ENCODE results near the gene RASSF9.

Gene RASSF9

DNA sequence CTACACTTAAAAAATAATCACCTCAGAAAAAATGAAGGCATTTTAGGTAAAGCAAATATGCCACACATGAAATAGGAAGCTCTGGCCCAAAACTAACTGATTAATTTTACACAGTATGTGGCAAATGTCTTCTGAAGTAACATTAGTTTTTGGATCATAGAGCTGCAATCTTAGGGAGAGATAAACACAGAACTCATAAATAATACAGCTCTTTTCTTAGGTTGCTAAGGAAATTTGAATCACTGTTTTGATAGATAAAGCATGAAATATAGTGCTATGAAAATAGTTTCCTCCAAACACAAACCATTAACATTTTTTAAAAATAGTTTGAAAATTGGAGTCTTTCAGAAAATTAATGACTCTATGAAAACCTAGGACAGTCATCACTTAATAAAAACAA is 15.0 kb downstream of the RASSF9 start:
- DNase-seq = no peak

DNA sequence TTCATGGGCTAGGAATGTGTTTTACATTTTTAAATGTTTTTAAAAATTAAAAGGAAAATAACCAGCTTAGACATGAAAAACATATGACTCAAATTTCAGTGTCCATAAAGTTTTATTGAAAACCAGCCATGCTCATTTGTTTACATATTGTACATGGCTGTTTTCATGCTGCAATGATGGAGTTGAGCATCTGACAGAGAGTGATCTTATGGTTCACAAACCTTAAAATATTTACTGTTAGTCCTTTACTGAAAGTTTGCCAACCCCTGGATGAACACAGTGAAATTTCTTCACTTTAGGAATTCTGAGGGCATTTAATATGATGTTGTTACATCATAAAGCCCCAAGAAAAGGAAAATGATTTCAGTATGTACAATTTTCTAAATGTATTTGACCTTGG is 16.1 kb downstream of the RASSF9 start:
- no peak for DNase-seq

DNA sequence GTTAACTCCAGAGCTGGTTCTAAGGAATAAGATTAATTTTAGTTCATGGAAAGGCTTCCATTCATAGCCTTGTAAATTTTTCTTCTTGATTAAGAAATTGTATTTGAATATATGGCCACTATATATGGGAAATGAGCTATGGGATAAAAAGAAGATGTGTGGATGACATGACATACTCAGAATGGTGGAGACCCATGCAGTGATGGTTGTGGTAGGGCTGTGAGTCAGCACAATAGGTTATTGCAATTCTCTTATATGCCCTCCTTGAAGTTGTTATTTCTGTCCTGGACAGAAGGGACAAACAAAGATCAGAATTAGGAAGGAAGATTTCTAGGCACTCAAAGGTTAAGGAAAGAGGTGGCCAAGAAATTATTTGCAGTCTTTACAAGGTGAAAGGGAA is 21.5 kb downstream of the RASSF9 start:
- no peak for DNase-seq

DNA sequence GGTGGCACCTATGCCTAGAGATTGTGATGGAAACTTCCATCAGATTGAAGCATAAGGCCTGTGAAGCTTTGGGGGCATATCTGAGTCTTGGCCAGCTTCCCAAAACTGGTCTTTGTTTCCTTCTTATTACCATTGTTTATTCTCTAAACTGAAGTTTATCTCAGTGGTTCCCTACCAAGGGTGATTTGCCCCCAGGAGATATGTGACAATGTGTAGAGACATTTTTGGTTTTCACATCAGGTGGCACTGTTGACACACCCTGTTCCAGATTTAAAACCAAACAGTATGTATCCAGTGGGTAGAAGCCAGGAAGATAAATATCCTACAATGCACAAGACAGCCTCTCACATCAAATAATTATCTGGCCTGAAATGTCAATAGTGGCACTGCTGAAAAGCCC is 22.1 kb downstream of the RASSF9 start:
- no peak for DNase-seq

DNA sequence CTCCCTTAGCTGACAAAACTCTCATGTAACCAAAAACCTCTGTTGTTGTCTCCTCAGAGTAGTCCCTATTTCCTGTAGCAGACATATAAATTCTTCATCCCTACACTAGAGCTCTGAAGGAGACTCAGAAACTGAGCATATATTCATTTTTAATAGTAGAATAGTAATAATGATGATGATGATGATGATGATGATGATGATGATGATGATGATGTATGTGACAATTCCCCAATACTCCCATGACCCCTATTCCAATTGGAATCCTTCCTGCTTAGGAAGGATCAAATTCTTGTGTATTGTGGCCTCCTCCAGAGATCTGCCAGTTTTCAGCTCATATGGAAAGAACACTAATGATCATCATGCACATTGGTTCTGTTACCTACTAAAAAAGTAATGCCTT is 26.7 kb downstream of the RASSF9 start:
- no peak for DNase-seq

DNA sequence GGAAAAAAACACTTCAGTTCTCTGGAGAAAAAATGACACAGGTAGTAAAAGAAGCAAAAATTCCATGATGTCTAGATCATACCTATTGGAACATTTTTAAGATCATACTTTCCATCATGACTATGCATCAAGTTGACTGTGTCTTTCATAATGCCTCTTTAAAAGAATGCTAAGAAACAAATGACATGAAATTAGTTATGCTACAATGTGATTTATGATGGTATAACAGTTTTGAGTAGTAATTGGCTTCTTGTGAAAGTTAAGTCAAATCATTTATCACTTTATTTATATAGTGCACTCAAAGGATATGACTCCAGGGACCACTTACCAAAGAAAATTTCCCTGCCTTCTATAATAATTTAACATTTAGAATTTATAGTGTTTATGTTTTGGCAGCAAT is 28.5 kb downstream of the RASSF9 start:
- no peak for DNase-seq

DNA sequence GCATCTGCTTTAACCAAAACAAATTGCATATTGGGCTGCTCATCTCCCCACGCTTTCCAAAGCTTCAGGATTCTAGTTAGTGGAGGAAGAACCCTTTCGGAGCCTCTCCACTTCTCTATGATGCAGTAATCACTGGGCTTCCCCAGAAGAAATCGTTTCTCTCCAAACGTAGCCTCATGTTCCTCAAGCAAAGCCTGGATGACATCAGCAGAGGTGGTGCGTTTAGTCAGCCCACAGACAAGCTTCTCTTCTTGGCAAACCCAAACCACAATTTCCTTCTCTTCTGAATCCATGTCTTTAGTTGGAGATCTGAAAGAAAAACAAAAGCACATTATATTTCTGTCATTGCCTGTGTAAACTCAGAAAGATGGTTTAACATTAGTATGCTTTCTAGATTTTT is 30.6 kb downstream of the RASSF9 start:
- DNase-seq = no peak

DNA sequence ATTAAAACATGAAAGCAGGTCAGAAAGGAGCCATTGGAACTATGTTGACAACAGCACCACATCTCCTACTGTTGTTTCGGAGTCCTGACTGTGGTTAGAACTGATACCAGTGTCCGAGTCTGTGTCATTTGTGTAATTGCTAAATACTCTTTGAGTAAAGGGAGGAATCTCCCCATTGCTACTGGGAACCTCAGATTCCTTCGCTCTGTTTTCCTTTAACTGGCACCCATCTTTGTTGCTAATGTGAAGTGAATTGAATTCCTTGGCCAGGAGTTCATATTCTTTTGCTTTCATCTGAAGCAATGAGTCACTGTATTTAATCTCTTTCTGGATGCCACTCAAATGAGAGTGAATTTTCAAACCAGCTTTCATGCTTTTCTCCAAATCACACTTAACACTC is 31.5 kb downstream of the RASSF9 start:
- no peak for DNase-seq

DNA sequence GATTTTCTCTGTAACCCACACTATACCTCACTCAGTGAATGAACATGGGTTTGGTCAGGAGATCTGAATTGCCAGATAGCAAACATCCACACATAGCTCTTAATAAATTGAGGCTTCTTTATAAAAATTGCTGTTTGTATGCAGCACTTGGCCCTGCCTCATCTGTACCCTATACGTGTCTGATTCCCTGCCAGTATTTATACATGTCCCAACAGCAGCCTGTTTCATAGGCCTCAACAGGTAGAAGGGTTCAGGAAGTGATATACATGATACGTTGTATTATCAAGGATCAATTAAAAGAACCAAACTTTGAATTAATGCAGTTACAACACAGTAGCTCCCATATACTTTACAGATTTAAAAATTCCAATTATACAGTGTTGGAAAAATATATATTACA is 32.3 kb downstream of the RASSF9 start:
- DNase-seq = no peak

DNA sequence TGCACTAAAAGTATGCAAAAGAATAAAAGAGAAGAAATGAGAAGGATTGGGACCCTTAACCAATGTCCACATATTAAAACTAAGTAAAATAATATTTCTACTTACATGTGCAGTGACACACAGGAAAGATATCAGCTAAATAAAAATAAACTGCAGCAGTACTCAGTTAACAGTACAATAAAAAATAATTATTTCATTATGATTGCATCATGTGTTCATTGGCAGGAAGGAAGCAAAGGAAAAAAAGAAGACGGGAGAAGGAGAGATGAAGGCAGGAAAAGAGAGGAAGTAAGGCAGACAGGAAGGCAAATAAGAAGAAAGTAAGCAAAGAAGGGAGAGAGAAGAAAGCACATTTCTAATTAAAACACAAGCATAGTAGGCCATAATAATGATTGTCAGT is 33.0 kb downstream of the RASSF9 start:
- no peak for DNase-seq

DNA sequence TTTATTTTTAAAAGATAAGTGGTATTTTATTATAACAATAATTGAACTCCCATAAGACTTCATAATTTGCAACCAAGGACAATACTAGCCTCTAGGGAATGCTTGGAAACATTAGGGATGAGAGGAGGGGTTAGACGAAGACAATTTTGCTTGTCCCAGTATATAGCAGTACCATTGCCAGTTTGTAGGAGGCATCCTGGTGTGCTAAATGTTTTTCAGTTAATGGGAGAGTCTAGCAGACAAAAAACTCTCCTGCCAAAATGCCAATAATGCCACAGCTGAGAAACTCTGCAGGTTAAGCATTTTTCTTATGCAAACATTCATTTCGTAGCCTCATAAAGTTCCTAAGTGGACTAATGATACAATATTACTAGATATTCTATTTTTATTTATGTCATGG is 38.1 kb downstream of the RASSF9 start:
- no peak for DNase-seq

DNA sequence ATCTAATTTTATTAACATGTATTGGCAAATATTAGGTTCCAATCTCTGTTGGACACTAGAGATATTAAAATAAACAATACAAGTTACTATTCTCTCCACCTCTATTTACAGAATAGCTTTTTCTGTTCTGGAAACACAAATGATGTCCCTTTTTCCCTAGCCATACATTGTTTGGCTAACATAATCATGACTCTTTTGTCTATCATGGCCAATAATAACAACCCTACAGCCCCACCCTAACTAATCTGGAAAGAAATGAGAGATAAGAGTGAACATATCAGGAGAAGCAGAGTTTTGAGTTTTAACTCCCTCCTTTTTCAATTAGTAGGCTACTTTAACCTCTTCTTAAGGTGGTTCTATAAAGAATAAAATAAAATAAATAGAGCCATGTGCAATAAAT is 40.2 kb downstream of the RASSF9 start:
- no peak for DNase-seq

DNA sequence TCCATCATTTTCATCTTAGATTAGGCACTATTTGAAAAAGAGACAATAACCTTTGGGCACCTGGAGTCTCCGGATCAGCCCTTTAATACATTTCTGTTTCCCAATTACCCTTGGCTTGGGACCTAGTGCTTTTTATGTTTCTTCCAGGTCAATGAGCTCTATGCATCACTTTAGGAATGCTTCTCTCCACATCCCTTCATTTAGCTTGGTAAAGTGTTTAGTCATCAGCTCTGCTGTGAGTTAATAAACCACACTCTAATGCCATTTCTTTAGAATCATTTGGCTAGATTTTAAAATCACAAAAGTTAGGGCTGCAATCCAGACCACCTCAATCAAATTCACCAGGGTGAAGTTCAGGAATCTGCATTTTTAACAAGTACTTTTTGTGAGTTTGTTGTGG is 41.7 kb downstream of the RASSF9 start:
- no peak for DNase-seq

DNA sequence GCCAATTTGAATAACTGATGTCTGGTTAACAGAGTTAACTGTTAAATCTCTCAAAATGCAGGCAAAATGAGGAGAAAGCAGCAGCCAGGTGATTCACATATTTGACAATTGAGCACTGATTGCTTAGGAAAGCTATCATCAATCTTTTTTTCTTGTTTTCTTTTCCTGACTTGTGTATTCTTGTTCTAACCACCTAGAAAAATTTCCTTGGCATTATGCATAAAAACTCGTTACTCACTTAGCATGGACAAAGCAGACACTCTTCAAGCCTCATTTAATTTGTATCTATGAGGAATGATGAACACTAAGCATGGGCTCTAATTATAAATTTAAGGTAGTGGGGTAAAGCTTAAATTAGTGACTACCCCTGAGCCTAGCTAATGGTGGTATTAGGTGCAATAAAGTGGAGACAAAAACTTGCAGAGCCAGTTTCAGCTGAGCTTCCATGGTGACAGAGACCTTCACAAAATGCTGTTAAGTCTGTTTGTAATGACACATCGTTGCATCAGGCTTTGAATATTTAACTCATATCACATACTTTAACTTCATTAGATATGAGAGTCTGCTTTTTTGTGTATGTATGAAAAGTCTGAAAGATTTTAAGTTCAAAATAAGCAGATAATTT is 52.0 kb downstream of the RASSF9 start:
- DNase-seq = no peak

DNA sequence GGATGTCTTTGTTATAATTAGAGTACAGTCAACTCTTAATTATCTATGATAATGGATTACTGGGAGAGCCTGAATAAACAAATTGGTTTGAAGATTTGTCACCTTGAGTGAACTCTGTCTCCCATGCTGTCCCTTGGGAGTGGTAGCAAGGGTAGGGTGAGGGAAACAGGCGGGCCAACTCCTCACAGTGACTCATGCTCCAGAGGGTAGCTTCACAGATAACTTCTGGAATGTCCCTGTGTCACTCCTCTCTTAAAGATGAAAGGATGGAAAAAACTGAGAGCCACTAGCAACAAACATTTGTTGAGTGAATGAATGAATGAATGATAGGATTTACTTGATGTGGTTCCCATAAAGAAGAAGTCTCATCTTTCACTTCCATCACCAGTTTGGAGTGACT is 53.5 kb downstream of the RASSF9 start:
- no peak for DNase-seq

DNA sequence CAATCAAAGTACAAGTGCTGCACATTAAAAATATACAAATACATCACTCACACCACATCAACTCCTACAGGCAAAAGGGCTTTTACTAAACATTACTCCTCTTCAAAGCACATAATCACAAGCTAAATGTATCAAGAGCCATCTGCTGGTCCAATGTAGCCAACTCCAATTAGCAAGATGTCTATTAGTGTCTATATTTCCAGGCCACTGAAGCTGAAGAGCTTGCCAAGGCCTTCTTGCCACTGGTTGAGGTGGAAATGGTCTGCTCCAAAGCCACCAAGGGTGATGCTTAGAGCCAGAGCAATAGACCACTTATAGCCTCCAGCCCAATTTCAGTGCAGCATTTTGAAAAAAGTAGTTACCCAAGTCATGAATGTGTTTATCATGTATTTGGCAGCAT is 54.4 kb downstream of the RASSF9 start:
- no peak for DNase-seq

DNA sequence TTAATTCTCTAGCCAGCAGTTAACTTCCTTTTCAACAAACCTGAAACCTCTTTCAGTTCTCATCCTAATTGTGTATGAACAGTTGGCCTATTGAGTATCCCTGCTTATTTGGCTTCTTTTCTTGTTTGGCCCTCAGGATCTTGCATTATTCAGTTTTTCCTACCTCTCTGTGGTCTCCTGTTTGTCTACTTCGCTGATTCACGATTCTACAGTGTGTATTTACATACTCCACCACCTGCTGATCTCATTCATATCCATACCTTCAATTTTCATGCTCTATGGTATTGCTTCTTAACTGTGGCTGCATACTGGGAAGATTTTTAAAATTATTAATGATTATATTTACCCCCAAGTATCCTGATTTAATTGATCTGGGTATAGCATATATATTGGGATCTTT is 56.4 kb downstream of the RASSF9 start:
- peak; percentile 75 to 81 for DNase-seq

DNA sequence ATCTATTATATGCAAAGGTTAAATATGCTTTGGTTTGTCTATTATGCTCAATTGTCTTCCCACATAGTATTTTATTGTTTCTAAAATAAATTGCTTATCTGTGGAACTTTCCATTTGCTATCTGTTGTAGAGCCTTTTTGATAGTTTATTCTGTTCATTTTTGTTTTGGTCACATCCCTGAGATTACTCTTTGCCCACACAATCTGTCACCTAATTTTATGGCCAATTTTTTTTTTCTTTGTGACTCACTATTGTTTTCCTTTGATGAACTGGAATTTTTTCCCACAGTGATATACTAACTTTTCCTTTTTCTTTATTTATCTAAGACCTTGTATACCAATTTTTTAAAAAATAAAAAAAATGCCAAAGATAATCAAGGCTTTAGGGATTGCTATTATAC is 61.1 kb downstream of the RASSF9 start:
- DNase-seq = no peak

DNA sequence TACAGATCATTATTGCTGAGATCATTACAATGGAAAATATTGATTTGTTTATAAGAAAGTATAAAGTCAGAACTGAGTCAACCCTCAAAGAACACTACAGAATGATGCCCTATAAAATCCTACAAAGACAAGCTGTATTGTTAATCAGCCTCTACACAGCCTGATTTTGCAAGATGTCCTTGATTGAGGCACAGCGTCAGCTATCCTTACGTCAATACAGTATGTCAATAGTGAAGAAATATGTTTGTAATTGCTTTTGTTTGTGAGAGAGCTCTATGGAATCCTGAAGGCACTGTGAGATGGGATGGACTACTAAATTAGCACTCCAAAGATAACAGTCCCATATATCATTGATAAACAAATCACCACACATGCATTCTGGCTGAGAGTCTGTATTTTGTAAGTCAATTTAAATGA is 70.7 kb downstream of the RASSF9 start:
- peak; percentile 61 to 64 for DNase-seq

DNA sequence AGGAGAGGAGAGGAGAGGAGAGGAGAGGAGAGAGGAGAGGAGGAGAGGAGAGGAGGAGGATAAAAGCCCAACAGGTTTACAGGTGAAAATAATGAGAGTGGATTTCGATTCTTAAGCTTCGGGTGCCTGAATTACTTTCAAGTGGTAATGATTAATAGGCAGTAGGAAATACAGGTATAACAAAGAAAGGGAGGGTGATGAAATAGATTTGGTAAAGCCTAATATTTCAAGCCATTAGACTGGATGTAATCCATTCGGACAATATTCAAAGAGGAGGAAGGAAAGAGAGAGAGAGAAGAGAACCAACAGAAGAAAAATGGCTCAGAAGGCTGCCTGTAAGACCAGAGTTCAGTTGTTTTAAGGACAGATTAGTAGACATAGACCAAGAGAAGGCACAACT is 76.6 kb downstream of the RASSF9 start:
- no peak for DNase-seq

DNA sequence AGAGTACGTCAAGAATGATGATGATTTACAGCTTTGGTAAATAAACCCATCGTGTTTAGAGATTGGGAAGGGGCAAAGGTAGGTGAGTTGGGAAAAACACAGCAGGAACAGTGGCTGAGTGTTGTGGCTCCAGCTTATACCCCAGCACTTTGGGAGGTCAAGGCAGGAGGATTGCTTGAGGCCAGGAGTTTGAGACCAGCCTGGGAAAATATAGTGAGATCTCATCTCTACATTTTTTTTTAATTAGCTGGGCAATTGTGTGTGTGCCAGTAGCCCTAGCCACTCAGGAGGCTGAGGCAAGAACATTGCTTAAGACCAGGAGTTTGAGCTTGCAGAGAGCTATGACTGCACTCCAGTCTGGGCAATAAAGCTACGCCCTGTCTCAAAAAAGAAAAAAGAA is 77.1 kb downstream of the RASSF9 start:
- DNase-seq = no peak

DNA sequence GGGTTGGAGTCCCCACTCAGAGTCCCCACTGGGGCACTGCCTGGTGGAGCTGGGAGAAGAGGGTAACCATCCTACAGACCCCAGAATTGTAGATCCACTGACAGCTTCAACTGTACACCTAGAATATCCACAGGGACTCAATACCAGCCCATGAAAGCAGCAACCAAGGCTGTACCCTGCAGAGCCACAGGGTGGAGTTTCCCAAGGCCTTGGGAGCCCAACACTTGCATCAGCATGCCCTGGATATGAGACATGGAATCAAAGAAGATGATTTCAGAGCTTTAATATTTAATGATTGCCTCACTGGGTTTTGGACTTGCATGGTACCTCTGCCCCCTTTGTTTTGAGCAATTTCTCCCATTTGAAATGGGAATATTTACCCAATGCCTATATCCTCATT is 80.4 kb downstream of the RASSF9 start:
- no peak for DNase-seq
